Esophagus squamous epithelium (tissue), 5 donors: Measurements from ENCODE around the gene TJP3. TPM values are rescaled to one million over a fixed set of nuclear protein-coding genes. Genes with fewer than 3 reads are reported as not detected.

Experiments used
- DNase-seq: peaks from one replicate; lab custom pipeline; 2025; lab: John Stamatoyannopoulos, UW
- H3K27ac ChIP-seq, 4 donors: fragments of 200-600 bp; sonication (generic); one replicate each; pipeline ENCODE4 v1.5.1; 2016 to 2019; ENCODE audit warnings: mild to moderate bottlenecking in 1 of 4
- H3K27me3 ChIP-seq, 4 donors: fragments of 200-600 bp; sonication (generic); 1 replicate in 3 of 4; 2 replicates in 1 of 4; pipeline versions ENCODE4 v1.5.1 to v1.6.0; 2017 to 2021; ENCODE audit warnings: antibody characterized with exemption in 1 of 4
- H3K36me3 ChIP-seq, 3 donors: fragments of 200-600 bp; sonication (generic); one replicate each; pipeline ENCODE4 v1.5.1; 2016 to 2019
- H3K4me1 ChIP-seq, 3 donors: fragments of 200-600 bp; sonication (generic); one replicate each; pipeline ENCODE4 v1.5.1; 2017 to 2019
- H3K4me3 ChIP-seq, 4 donors: fragments of 200-600 bp; sonication (generic); 1 replicate in 3 of 4; 2 replicates in 1 of 4; pipeline ENCODE4 v1.5.1; 2016 to 2019; ENCODE audit warnings: mild to moderate bottlenecking in 2 of 4, moderate library complexity in 1 of 4
- H3K9me3 ChIP-seq, 3 donors: fragments of 200-600 bp; sonication (generic); one replicate each; pipeline ENCODE4 v1.5.1; 2016 to 2019
- CTCF ChIP-seq, 6 experiments: fragments of 450-650 bp in 4 of 6; fragments of 200-600 bp in 2 of 6; sonication (generic) in 2 of 6; IDR thresholded peaks; one replicate each; pipeline ENCODE4 v1.5.1; 2016 to 2019; ENCODE audit warnings: antibody characterized with exemption in 6 of 6, mild to moderate bottlenecking in 4 of 6, moderate library complexity in 4 of 6
- POLR2A ChIP-seq, 4 donors: fragments of 450-650 bp; IDR thresholded peaks; one replicate each; pipeline ENCODE4 v1.6.1; 2017; ENCODE audit warnings: antibody characterized with exemption in 4 of 4, mild to moderate bottlenecking in 4 of 4, moderate library complexity in 3 of 4
- WGBS, 2 donors: methylation state at CpG; one replicate each; pipeline ENCODE4 v1.1.5; 2018; 5-methylcytosine and 5-hydroxymethylcytosine counted together
- intact Hi-C: fragments of 100-400 bp; cut with DNase I; formaldehyde crosslinking; loops from one replicate; pipeline ENCODE4 v1.15.0; 2022
- total RNA-seq, 4 donors: library from RNA; depleted of rRNA; stranded (reverse); fragments of >200 nt; gene quantifications; one replicate each; pipeline ENCODE4 v1.1.0, GENCODE V29; 2016
- donor health status: DM: yes; HTN: yes; CAD: no.

The TJP3 gene
- total RNA-seq, 4 donors from 2014 or later: 23.7 to 71.1 (median 28.0) TPM

- 47 to 48% methylated on average over 6 to 7 of the region's 14 CpGs for WGBS, 2 donors
- Histone ChIP-seq H3K27ac (no peak overlapping the region), H3K27me3 (peaks cover 4 to 33% (median 13%) of the 10 kb centered on the region in 4 donors), H3K9me3 (no peaks in the 10 kb centered on the region), H3K36me3 (peaks cover 0 to 10% (median 0%) of the 10 kb centered on the region in 3 donors), H3K4me3 (no peak overlapping the region), H3K4me1 (peaks cover 14 to 47% (median 15%) of the 10 kb centered on the region in 3 donors)
- intact Hi-C loops: no loop called here
- no peak for DNase-seq
- TF ChIP-seq POLR2A (IDR thresholded peaks at IDR 0.05) (no peak), CTCF (IDR thresholded peaks at IDR 0.05) (no peak)
Observed at GRCh38 chr19:3725640-3726310, 17.6 kb downstream of the TJP3 start.

GRCh38 chr19:3730457-3730958, 22.3 kb downstream of the TJP3 start:
- no peak for DNase-seq
- no peak for TF ChIP-seq CTCF (IDR thresholded peaks at IDR 0.05)
- no peak for TF ChIP-seq POLR2A (IDR thresholded peaks at IDR 0.05)
- Histone ChIP-seq H3K36me3 (peaks cover 0 to 30% (median 0%) of the 10 kb centered on the region in 3 donors), H3K4me1 (peaks cover 0 to 7% (median 0%) of the 10 kb centered on the region in 3 donors), H3K4me3 (no peak overlapping the region), H3K27me3 (no peaks in the 10 kb centered on the region), H3K27ac (no peak overlapping the region), H3K9me3 (no peaks in the 10 kb centered on the region)
- 87 to 90% methylated on average over 11 to 12 of the region's 32 CpGs for WGBS, 2 donors
- intact Hi-C loops: no loop called here

GRCh38 chr19:3732108-3732507, 23.9 kb downstream of the TJP3 start:
- no peak for DNase-seq
- 80 to 100% methylated on average over 1 of the region's 1 CpG for WGBS, 2 donors
- intact Hi-C loops: no loop called here
- no peaks in the 10 kb centered on the region for H3K4me1 ChIP-seq
- peaks cover 0 to 43% (median 0%) of the 10 kb centered on the region in 3 donors for H3K36me3 ChIP-seq
- no peak overlapping the region for H3K27ac ChIP-seq
- no peak overlapping the region for H3K4me3 ChIP-seq
- H3K9me3 ChIP-seq: no peaks in the 10 kb centered on the region
- H3K27me3 ChIP-seq: peaks cover 0 to 5% (median 0%) of the 10 kb centered on the region in 4 donors
- no peak for TF ChIP-seq CTCF (IDR thresholded peaks at IDR 0.05)
- TF ChIP-seq POLR2A (IDR thresholded peaks at IDR 0.05): no peak

- no peak for DNase-seq
- H3K36me3 ChIP-seq: peaks cover 0 to 49% (median 0%) of the 10 kb centered on the region in 3 donors
- no peak for TF ChIP-seq CTCF (IDR thresholded peaks at IDR 0.05)
- no peak for TF ChIP-seq POLR2A (IDR thresholded peaks at IDR 0.05)
- no peaks in the 10 kb centered on the region for H3K9me3 ChIP-seq
- intact Hi-C loops: no loop called here
- 69 to 84% methylated on average over 12 to 13 of the region's 20 CpGs for WGBS, 2 donors
- H3K4me1 ChIP-seq: no peaks in the 10 kb centered on the region
- H3K4me3 ChIP-seq: no peak overlapping the region
- H3K27ac ChIP-seq: no peak overlapping the region
- H3K27me3 ChIP-seq: peaks cover 0 to 5% (median 0%) of the 10 kb centered on the region in 4 donors
Observed at GRCh38 chr19:3733549-3734309, 25.5 kb downstream of the TJP3 start.

- H3K36me3 ChIP-seq: peaks cover 0 to 55% (median 0%) of the 10 kb centered on the region in 3 donors
- 87 to 91% methylated on average over 4 to 8 of the region's 14 CpGs for WGBS, 2 donors
- TF ChIP-seq CTCF (IDR thresholded peaks at IDR 0.05) (no peak), POLR2A (IDR thresholded peaks at IDR 0.05) (no peak)
- H3K27ac ChIP-seq: no peak overlapping the region
- no peak overlapping the region for H3K4me3 ChIP-seq
- DNase-seq: no peak
- intact Hi-C loops: no loop called here
- no peaks in the 10 kb centered on the region for H3K9me3 ChIP-seq
- H3K27me3 ChIP-seq: peaks cover 0 to 5% (median 0%) of the 10 kb centered on the region in 4 donors
- no peaks in the 10 kb centered on the region for H3K4me1 ChIP-seq
Observed at GRCh38 chr19:3734310-3734600, 26.1 kb downstream of the TJP3 start.
